ENCODE measurements around the gene DNAJC1. TPM values are rescaled to one million over a fixed set of nuclear protein-coding genes. Genes with fewer than 3 reads are reported as not detected.

The DNAJC1 gene
- total and polyA plus RNA-seq, 2 of the 4 experiments (the other 2 are of a cell fraction) = 12.7 to 13.3 TPM

DNA sequence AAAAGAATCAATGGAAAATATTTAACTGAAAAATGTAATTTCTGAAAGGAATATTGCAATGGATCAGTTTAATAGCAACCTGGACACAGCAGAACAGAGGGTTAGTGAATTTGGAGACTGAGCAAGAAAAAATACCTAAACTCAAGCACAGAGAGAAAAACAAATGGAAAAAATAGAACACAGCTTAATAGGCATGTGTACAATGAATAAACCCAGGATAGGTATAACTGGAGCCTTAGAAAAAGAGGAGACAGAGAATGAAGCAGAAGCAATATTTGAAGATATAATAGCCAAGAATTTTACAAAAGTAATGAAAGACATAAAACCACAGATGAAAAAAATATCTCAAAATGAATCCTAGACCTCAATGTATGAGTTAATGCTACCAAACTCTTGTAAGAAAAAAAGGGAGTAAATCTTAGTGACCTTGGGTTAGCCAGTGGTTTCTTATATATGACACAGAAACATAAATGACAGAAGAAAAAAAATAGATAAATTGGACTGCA is 2.9 kb upstream of the DNAJC1 start:
- H3K14ac ChIP-seq (replicated peaks; ENCODE audit: low read depth, low read length) = no peak overlapping the region
- no peak overlapping the region for H2BK5ac ChIP-seq (ENCODE audit: low read depth, low read length, poor library complexity, severe bottlenecking)
- in situ Hi-C loops (cut with MboI; ENCODE audit: low sequenced_read_pairs) = loop anchor here (5.0 to 25.0 kb wide), 4 partner anchors 308 to 986 kb away; partner anchors contain the start of gene COMMD3
- H3K27me3 ChIP-seq (ENCODE audit: control insufficient read depth, insufficient read depth, low read length) = no peaks in the 10 kb centered on the region; the same call in none of the 2 replicates
- no peak overlapping the region for H2AK5ac ChIP-seq (ENCODE audit: low read depth, low read length)
- H4K8ac ChIP-seq (ENCODE audit: low read depth in 2 of 2, low read length in 2 of 2) = no peak overlapping the region
- TF ChIP-seq POLR2A (IDR thresholded peaks at IDR 0.05; ENCODE audit: low read depth, low read length) = no peak
- no peak for TF ChIP-seq BHLHE40 (IDR thresholded peaks at IDR 0.05; ENCODE audit: low read depth, low read length)
- no peak for TF ChIP-seq NFE2L2 (IDR thresholded peaks at IDR 0.05; ENCODE audit: low read depth, low read length)
- no peak for TF ChIP-seq CHD1 (IDR thresholded peaks at IDR 0.05; ENCODE audit: low read depth, low read length)
- TF ChIP-seq MXI1 (IDR thresholded peaks at IDR 0.05; ENCODE audit: borderline replicate concordance, low read depth, low read length) = no peak
- TF ChIP-seq CEBPB (IDR thresholded peaks at IDR 0.05; ENCODE audit: low read depth, low read length) = no peak
- TF ChIP-seq, protein P1, sequence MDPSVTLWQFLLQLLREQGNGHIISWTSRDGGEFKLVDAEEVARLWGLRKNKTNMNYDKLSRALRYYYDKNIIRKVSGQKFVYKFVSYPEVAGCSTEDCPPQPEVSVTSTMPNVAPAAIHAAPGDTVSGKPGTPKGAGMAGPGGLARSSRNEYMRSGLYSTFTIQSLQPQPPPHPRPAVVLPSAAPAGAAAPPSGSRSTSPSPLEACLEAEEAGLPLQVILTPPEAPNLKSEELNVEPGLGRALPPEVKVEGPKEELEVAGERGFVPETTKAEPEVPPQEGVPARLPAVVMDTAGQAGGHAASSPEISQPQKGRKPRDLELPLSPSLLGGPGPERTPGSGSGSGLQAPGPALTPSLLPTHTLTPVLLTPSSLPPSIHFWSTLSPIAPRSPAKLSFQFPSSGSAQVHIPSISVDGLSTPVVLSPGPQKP (IDR thresholded peaks at IDR 0.05; ENCODE audit: borderline replicate concordance, low read depth, low read length) = no peak
- no peak for TF ChIP-seq FOS (IDR thresholded peaks at IDR 0.05; ENCODE audit: low read depth, low read length)
- TF ChIP-seq RCOR1 (IDR thresholded peaks at IDR 0.05; ENCODE audit: insufficient replicate concordance, low read length) = no peak
- TF ChIP-seq SMC3 (IDR thresholded peaks at IDR 0.05; ENCODE audit: low read depth, low read length) = no peak
- no peaks in the 10 kb centered on the region for H3K9me3 ChIP-seq (ENCODE audit: control insufficient read depth, insufficient read depth, low read length)
- no peaks in the 10 kb centered on the region for H3K9me1 ChIP-seq (ENCODE audit: insufficient read depth, low read length)
- dilution Hi-C loops (cut with HindIII; ENCODE audit: low sequenced_read_pairs, unreplicated experiment) = no loop called here
- H3K4me1 ChIP-seq (ENCODE audit: control insufficient read depth, insufficient read depth, low read length) = no peaks in the 10 kb centered on the region; the same call in 1 of the 2 replicates
- peaks cover 0 to 13% of the 10 kb centered on the region in 2 experiments; a peak in 3 of 4 replicates for H3K79me1 ChIP-seq (ENCODE audit: low read depth in 1 of 2, low read length in 2 of 2)
- H4K91ac ChIP-seq (ENCODE audit: insufficient read depth, low read depth, low read length) = no peak overlapping the region
- H3K36me3 ChIP-seq (ENCODE audit: control insufficient read depth, insufficient read depth, low read length) = no peaks in the 10 kb centered on the region
- ATAC-seq (ENCODE audit: low read depth) = no peak
- BruUV-seq (replicated peaks) = no TSS peak
- no peak overlapping the region for H2BK15ac ChIP-seq (ENCODE audit: low read depth, low read length)
- H3K56ac ChIP-seq (ENCODE audit: extremely low read depth, insufficient read depth, low read length) = no peak overlapping the region
- intact Hi-C loops (cut with micrococcal nuclease) = loop anchor here (10.0 kb wide), 2 partner anchors 548 to 708 kb away; partner anchors contain the start of gene PIP4K2A
- H3K9ac ChIP-seq (ENCODE audit: low read depth, low read length) = no peak overlapping the region
- ChIA-PET POLR2A (ENCODE audit: unreplicated experiment) (no interaction called here), CTCF (no interaction called here)
- H3K4ac ChIP-seq (ENCODE audit: low read depth, low read length) = no peak overlapping the region
- H4K20me1 ChIP-seq (ENCODE audit: insufficient read depth, low read length) = no peaks in the 10 kb centered on the region
- H3K18ac ChIP-seq (ENCODE audit: low read depth, low read length) = no peak overlapping the region
- no peak overlapping the region for H3K23ac ChIP-seq (ENCODE audit: low read depth, low read length)
- no peak overlapping the region for H4K5ac ChIP-seq (ENCODE audit: low read depth, low read length)
- no peak overlapping the region for H3K27ac ChIP-seq (ENCODE audit: insufficient read depth, low read length)
- no peak overlapping the region for H2AK9ac ChIP-seq (replicated peaks; ENCODE audit: low read depth, low read length, poor library complexity)
- H2BK120ac ChIP-seq (ENCODE audit: low read depth, low read length) = no peak overlapping the region
- no peak overlapping the region for H3K4me2 ChIP-seq (ENCODE audit: low read depth, low read length)
- H2BK20ac ChIP-seq (ENCODE audit: low read depth, low read length) = no peak overlapping the region
- no peak overlapping the region for H3K4me3 ChIP-seq (ENCODE audit: insufficient read depth, low read depth, low read length)
- no peak for DNase-seq
- H2AFZ ChIP-seq (replicated peaks; ENCODE audit: low read length, poor library complexity) = no peak overlapping the region

Data from IMR-90 (cell line).